ENCODE results near the gene CFAP99. TPM values are rescaled to one million over a fixed set of nuclear protein-coding genes. Genes with fewer than 3 reads are reported as not detected.

The CFAP99 gene
- total and polyA plus RNA-seq, 9 of the 15 experiments (the other 6 are each of a cell fraction or from before 2014, with no cell fraction given): 0.07 to 0.18 (median 0.09) TPM; not detected in 6

- TF ChIP-seq NEUROD1 (IDR thresholded peaks at IDR 0.05; ENCODE audit: borderline replicate concordance, low read depth, low read length, partially characterized antibody): no peak
- 0 out of 2 replicates have a peak, but pooled peaks have one; percentile 15 for TF ChIP-seq ZBTB7A (IDR thresholded peaks at IDR 0.05; ENCODE audit: borderline replicate concordance, control insufficient read depth, low read depth, low read length)
- no peak for TF ChIP-seq NUFIP1 (IDR thresholded peaks at IDR 0.05; ENCODE audit: partially characterized antibody)
- TF ChIP-seq ETV5 (CRISPR knock-in tag; IDR thresholded peaks at IDR 0.05; ENCODE audit: low read depth): 0 out of 2 replicates have a peak, but pooled peaks have one; percentile 18
- no peak for TF ChIP-seq NR2C1 (IDR thresholded peaks at IDR 0.05)
- TF ChIP-seq NR2C1 (tag; IDR thresholded peaks at IDR 0.05): 0 out of 2 replicates have a peak, but pooled peaks have one; percentile 20
- peak; percentile 40; the same call in 1 of the 2 replicates for TF ChIP-seq PKNOX1 (IDR thresholded peaks at IDR 0.05)
- TF ChIP-seq TGIF2 (CRISPR knock-in tag; IDR thresholded peaks at IDR 0.05): no peak
- TF ChIP-seq ZBTB12 (CRISPR knock-in tag; IDR thresholded peaks at IDR 0.05): 0 out of 2 replicates have a peak, but pooled peaks have one; percentile 18
- no peak for TF ChIP-seq FOS (IDR thresholded peaks at IDR 0.05; ENCODE audit: extremely low read depth, insufficient read length)
- TF ChIP-seq ZNF76 (CRISPR knock-in tag; IDR thresholded peaks at IDR 0.05; ENCODE audit: borderline replicate concordance): 0 out of 2 replicates have a peak, but pooled peaks have one; percentile 36
These were observed 4.7 kb upstream of the CFAP99 start (continued) for GRCh38 chr4:2413821-2414610.

All from K562 (cell line).